GM13976 (cell line): ENCODE data around the gene MEIS3.

Experiments used
- DNase-seq: peaks from one replicate; pipeline ENCODE4 v3.0.0; 2012; ENCODE audit warnings: low spot score
- in situ Hi-C: fragments of 300-500 bp; cut with MboI; formaldehyde crosslinking; loops from one replicate; pipeline ENCODE4 v1.12.0; 2022; ENCODE audit warnings: low sequenced_read_pairs, mixed read lengths, inconsistent platforms; ENCODE audit not compliant: unreplicated experiment
- TF ChIP-seq, protein P1 (sequence below): IDR thresholded peaks from 2 replicates; pipeline ENCODE4 v1.5.1; 2012; ENCODE audit warnings: borderline replicate concordance, mild to moderate bottlenecking; ENCODE audit not compliant: insufficient read depth; ENCODE audit errors: extremely low read depth, missing control alignments, control extremely low read depth

MEIS3 gene

DNA sequence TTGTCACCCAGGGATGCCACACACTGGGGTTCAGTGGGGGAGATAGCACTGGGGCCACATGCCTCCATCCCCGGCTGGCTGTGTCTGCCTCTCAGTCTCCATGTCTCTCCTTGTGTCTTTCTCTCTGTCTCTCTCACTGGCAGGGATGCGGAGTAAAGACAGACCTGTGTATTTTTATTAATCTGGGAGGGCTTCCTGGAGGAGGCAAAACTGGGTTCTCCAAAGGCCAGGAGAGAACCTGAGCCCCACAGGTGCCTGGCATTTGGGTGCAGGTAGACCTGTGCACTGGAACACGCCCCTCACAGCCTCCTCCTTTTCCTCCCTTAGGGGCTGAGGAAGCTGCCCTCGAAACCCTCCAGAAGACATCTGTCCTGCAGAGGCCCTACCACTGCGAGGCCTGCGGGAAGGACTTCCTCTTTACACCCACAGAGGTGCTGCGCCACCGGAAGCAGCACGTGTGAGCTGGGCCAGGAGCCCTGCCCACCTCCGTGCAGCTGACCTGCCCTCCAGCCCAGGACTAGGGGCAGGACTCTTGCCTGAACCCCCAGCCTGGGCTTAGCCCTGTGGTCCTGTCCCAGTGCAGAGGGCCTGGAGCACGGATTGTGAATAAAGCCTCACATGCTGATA, 37.6 kb downstream of the MEIS3 start:
- TF ChIP-seq, protein P1, sequence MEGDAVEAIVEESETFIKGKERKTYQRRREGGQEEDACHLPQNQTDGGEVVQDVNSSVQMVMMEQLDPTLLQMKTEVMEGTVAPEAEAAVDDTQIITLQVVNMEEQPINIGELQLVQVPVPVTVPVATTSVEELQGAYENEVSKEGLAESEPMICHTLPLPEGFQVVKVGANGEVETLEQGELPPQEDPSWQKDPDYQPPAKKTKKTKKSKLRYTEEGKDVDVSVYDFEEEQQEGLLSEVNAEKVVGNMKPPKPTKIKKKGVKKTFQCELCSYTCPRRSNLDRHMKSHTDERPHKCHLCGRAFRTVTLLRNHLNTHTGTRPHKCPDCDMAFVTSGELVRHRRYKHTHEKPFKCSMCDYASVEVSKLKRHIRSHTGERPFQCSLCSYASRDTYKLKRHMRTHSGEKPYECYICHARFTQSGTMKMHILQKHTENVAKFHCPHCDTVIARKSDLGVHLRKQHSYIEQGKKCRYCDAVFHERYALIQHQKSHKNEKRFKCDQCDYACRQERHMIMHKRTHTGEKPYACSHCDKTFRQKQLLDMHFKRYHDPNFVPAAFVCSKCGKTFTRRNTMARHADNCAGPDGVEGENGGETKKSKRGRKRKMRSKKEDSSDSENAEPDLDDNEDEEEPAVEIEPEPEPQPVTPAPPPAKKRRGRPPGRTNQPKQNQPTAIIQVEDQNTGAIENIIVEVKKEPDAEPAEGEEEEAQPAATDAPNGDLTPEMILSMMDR: no peak
- in situ Hi-C loops: loop anchor here (10.0 kb wide), 1 partner anchor 87 kb away; no protein-coding TSS in a partner anchor
- DNase-seq: peak; percentile 61

DNA sequence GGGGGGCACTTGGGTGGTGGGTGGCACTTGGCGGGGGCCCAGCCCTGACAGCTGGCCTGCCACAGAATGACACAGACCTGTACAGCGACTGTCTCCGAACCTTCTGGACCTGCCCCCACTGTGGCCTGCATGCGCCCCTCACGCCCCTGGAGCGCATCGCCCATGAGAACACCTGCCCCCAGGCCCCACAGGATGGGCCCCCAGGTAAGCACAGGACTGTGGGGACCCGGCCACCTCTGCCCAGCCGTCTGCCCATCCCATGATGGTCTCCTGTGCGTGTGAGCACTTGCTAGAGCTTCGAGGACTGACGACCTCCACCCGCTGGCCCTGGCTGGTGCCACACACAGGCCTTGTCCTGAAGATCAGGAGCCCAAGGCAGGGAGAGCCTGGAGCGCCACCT, 38.2 kb downstream of the MEIS3 start:
- DNase-seq: no peak
- TF ChIP-seq, protein P1: no peak
- in situ Hi-C loops: loop anchor here (10.0 kb wide), 1 partner anchor 86 kb away; no protein-coding TSS in a partner anchor

DNA sequence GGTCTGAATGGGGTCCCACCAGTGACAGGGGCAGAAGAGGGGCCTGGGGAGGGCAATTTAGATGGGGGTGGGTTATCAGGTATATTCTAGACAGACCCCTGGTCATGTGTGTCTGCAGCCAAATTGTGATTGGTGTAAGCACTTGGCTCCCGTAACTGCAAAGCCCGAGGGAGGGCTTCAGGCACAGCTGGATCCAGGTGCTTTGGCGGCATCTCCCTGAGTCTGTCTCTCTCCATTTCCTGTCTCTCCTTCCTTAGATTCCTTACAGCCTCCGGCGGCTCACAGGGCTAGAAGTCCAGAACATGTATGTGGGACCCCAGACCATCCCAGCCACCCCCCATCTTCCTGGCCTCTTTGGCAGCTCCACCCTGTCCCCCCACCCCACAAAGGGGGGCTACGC, 38.8 kb downstream of the MEIS3 start:
- in situ Hi-C loops: loop anchor here (10.0 kb wide), 1 partner anchor 86 kb away; no protein-coding TSS in a partner anchor
- no peak for DNase-seq

DNA sequence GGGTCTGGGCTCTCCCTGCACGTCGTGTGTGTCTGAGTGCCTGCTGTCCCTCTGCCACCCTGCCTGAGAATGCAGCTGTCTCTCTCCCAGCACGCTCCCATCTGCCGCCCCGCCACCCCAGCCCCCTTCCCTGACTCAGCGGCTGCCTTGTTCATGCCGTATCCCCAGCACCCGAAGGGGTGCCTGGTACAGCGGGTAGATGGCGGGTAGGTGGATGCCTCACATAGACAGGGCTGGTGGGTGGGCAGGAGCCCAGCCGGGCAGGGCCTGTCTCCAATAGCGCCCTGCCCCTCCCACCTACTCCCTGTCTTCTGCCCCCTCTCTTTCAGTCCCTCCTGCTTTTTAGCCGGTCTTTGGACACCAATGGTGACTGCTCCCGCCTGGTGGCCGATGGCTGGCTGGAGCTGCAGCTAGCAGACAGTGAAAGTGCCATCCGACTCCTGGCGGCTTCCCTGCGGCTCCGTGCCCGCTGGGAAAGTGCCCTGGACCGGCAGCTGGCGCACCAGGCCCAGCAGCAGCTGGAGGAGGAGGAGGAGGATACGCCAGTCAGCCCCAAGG, 39.9 kb downstream of the MEIS3 start:
- in situ Hi-C loops: no loop called here
- TF ChIP-seq, protein P1: no peak
- no peak for DNase-seq

More for the DNA sequence above, 38.8 kb downstream of the MEIS3 start:
- TF ChIP-seq, protein P1: no peak

DNA sequence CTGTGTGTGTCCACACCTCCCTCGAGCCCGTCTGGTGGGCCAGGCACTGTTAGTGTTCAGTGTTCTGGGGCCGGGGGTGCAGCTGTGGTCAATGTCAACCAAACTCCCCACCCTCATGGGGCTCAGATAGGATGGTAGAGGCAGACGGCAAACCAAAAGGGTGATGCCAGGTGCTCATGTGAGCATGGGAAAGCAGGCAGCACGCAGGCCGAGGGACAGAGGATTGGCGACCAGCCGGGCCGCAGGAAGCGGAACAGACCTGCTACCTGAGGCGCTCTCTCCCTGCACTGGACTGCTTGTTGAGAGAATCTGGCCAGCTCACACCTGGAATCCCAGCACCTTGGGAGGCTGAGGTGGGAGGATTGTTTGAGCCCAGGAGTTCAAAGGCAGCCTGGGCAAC, 41.1 kb downstream of the MEIS3 start:
- TF ChIP-seq, protein P1: no peak
- no peak for DNase-seq
- in situ Hi-C loops: no loop called here

DNA sequence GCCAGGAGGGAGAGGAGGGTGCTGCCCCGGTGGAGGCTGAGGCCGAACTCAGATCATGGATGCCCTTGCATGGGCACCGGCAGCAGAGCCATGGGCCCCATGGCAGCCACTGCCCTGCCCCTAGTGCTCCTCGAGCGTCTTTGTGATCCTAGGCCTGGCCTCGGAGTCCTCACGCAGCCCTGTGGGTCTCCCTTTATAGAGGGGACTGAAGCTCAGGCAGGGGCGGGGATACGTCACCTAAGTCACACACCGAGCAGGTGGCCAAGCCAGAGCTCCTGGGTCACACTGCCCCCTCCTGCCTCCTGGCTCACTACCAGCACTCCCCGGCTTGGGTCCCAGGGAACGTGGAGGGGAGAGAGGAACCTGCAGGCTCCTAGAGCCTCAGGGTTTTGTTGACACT, 41.5 kb downstream of the MEIS3 start:
- in situ Hi-C loops: no loop called here
- TF ChIP-seq, protein P1: no peak
- DNase-seq: no peak
